ENCODE results near the gene POLRMT.
"Not testable (repeated sequence)": the region's sequence is repeated elsewhere in the genome, so short reads cannot be mapped to it uniquely, and the experiment has no call there.

The POLRMT gene

DNA sequence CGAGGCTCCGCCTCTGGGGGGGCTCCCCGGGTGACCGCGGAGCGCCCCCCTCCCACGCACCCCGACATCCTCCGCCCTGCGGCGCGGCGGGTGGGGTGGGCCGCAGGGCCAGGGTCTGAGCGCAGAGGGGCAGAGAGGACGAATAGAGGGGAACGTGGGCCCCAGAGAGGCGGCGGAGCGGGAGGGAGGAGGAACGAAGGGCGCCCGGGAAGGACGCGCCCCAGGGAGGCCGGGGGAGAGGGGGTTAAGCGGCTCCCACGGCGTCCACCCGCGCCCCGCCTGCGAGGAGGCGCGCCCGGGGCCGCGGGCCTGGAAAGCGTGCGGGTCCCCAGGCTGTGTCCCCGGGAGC, 42.6 kb downstream of the POLRMT start:
- no peak for DNase-seq

DNA sequence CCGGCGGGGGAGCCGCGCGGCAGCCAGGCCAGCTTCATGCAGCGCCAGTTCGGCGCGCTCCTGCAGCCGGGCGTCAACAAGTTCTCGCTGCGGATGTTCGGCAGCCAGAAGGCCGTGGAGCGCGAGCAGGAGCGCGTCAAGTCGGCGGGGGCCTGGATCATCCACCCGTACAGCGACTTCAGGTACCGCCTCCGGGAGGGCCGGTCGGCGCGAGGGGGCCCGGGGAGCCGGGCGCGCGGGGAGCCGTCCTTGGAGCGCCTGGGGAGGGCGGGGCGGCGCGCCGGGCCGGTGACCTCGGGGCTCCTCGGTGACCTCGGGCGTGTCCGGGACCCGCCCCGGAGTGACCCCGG, 43.0 kb downstream of the POLRMT start:
- DNase-seq = no peak

DNA sequence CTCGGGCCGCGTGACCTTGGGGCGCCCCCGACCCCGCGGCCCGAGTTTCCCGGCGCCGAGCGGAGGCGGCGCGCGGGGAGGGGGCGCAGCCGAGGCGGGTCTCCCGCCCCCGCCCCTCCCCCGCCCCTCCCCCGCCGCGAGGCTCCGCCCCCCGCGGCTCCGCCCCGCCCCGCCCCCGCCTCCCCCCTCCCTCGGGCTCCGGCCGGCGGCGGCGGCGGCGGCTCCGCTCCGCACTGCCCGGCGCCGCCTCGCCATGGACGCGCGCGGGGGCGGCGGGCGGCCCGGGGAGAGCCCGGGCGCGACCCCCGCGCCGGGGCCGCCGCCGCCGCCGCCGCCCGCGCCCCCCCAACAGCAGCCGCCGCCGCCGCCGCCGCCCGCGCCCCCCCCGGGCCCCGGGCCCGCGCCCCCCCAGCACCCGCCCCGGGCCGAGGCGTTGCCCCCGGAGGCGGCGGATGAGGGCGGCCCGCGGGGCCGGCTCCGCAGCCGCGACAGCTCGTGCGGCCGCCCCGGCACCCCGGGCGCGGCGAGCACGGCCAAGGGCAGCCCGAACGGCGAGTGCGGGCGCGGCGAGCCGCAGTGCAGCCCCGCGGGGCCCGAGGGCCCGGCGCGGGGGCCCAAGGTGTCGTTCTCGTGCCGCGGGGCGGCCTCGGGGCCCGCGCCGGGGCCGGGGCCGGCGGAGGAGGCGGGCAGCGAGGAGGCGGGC, 43.5 kb downstream of the POLRMT start, which contains the start of gene HCN2:
Gene HCN2, plus strand, starts transcription at position 189 of the 703 bp plus-strand sequence. Its CDS starts 65 bp downstream, at position 254.
- DNase-seq = no peak

DNA sequence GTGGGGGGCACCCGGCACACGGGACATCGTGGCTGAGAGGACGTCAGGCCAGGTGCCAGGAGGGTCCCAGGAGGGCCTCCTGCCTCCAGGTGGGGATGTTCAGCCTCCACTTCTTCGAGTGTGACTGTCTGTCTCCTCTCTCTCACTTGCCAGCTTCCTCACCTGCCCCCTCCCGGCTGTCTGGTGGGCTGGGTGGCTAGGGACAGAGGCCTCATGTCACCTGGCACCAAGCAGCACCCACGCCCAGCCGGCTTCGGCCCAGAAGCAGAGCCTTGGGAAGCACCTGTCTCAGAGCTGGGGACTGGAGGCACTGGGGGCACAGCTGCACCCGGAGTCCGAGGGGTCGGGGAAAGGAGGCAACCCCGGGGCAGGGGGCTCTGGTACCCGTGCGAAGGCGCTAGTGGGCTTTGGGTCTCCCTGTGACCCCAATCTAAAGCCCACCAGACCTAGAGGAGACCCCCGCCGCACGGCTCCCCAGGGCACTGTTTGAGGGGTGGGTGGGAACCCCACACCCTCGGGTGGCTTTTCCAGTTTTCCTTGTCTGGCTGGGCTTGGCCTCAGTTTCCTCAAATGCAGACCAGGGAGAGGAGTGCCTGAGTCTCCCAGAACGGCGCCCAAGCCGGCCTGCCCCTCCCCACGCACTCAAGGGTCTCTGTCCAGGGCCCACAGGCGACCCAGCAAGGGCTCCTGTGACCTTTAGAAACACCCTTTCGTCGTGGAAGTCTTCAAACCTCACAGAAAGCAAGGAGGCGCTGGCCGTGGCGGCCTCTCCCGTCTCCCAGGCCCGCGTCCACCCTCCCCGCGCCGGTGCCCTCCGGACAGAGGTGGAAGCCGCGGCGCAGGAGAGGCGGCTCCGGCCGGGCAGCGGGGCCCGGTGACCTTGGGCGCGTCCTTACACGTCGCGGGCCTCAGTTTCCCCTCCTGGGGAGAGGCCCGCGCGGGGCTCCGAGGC, 44.3 kb downstream of the POLRMT start:
- DNase-seq = no peak

DNA sequence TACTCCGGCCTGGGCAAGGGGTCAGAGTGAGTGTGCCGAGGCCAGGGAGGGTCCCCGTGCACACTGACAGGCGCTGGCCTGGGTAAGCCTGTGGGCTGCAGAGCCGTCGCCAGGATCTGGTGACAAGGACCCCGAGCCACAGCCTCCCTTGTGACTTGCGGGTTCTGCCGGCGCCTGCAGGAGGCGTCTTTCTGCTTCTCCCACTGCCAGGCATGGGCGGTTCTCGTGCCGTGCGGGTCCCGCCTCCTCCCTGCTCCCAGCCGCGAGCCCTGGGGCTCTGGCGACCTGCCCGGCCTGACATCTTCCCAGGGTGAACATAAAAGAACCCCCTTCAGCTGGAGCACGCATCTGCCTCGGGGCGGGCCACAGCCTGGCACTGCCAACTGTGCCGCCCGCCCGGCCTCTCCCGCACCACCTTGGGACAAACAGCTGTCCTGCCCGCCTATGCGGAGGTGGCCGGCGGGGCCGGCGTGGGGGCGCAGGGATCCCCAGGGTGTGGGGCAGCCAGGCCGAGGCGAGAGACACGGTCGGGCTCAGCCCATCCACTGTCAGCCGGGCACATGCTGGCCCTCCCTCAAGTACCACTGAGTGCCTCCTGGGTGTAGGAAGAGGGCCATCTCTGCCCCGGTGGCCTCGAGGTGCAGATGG, 45.1 kb downstream of the POLRMT start:
- peak; percentile 65 to 68 for DNase-seq

DNA sequence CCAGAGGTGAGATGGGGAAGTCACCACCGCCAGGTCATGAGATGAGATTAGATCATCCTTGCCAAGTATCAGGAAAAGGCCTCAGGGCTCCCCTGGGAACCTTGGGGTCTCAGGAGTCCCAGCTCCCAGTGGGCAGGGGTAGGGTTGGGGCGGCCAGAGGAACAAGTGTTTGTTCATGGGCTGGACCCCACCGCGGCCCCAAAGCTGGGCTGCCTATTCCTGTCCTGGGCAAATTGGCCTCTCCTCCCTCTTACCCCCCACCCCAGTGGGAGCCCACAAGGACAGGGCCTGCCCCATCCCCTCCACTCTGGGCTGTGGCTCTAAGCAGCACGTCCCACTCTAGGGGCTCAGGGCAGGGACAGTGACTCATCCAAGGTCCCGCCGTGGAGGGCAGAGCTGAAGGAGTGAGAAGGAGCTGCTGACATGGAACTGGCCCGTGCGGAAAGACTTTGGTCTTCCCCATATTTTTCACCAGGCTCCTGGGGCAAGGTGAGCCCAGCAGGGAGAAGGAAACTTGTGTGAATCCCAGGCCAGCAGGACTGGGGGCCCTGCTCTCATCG, 47.7 kb downstream of the POLRMT start:
- no peak for DNase-seq

DNA sequence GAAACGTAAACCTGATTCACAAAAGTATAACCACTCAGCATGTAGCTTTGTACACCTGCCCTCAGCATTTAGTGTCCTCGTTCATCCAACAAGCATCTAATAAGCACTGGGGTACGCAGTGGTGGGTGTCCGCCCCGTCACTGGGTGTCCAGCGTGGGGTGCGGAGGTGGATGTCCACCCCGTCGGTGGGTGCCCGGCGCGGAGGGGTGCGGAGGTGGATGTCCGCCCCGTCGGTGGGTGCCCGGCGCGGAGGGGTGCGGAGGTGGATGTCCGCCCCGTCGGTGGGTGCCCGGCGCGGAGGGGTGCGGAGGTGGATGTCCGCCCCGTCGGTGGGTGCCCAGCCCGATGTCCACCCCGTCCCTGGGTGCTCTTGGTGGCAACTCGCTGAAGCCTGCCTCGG, 48.2 kb downstream of the POLRMT start:
- DNase-seq = not testable (repeated sequence)

DNA sequence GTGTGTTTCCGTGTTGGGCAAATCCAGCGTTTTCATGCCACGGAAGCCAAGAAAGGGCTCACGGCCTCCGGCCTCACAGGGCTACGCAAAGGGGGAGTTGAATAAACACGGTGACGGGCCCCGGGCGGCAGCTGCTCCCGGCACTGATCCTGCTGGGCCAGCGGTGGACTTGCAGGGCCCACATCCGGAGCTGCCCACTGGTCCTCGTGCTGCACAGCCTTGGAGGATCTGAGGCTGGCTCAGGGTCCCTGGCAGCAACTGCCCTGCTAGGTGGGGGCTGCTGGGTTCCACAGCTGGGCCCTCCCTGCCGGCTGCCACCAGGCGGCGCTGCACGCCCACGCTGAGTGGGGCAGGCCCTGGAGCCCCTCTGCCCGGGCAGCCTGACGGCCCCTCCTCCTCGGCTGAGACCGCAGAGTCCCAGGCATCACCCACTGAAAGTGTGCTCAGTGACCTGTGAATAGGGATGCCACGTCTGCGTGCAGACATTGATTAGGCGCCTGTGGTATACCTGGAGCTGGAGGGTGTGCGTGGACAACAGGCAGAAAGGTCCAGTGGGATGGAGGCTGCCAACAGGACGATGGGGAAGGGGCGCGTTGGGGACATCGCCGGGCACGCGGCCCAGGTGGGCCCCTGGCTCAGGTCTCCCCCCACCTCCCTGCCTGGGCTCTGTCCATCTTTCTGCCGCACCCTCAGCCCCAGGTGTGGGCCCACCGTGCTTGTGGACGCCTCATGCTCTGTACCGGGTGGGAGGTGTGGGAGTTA, 48.9 kb downstream of the POLRMT start:
- peak; percentile 55 to 64 for DNase-seq

DNA sequence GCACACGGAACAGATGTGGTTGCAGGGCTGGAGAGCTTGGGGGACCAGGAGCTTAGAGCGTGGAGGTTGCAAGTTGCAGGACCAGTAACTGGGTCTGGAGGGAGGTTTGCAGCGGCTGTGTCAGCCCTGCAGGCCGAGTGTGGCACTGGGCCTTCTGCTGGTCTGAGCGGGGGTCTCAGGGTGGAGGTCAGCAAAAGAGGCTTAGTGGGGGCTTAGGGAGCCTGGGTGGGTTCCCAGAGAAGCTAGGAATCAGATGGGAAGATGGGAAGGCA, 49.4 kb downstream of the POLRMT start:
- no peak for DNase-seq

DNA sequence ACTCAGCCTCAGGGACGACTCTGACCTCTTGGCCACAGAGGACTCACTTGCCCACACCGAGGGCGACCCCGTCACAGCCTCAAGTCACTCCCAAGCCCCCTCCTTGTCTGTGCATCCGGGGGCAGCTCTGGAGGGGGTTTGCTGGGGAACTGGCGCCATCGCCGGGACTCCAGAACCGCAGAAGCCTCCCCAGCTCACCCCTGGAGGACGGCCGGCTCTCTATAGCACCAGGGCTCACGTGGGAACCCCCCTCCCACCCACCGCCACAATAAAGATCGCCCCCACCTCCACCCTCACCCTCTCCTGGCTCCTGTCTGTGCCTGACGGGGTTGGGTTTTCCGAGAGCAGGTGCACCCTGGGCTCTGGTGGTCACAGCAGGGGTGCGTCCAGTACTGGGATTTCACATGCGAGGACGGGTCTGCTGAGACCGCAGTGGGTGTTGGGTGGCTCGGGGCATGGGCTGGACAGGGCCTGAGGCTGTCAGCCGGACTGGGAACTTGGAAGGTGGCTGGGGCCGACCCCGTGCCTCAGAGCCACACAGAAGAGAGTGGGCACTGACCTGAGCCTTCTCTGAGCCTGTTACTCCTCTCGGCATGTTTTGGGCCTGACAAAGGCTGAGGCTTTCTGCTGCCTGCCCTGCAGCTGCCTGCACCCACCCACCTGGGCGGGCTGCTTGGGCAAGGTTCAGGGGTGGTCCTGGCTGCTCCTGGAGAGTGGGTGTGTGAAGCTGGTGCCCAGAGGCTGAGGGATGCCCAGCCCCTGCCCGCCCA, 50.0 kb downstream of the POLRMT start:
- no peak for DNase-seq

DNA sequence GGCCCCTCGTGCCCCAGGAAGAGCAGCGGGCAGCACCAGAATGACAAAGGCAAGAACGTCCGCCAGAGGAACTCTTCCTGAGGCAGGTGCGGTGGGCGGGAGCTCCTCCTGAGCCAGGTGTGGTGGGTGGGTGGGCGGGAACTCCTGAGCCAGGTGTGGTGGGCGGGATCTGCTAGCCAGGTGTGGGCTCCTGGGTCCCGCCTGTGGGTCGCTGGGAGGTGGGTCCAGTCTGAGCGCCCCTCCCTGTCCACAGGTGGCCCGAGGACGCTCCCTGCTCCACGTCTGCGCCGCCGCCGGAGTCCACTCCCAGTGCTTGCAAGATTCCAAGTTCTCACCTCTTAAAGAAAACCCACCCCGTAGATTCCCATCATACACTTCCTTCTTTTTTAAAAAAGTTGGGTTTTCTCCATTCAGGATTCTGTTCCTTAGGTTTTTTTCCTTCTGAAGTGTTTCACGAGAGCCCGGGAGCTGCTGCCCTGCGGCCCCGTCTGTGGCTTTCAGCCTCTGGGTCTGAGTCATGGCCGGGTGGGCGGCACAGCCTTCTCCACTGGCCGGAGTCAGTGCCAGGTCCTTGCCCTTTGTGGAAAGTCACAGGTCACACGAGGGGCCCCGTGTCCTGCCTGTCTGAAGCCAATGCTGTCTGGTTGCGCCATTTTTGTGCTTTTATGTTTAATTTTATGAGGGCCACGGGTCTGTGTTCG, 50.7 kb downstream of the POLRMT start:
- DNase-seq = no peak

DNA sequence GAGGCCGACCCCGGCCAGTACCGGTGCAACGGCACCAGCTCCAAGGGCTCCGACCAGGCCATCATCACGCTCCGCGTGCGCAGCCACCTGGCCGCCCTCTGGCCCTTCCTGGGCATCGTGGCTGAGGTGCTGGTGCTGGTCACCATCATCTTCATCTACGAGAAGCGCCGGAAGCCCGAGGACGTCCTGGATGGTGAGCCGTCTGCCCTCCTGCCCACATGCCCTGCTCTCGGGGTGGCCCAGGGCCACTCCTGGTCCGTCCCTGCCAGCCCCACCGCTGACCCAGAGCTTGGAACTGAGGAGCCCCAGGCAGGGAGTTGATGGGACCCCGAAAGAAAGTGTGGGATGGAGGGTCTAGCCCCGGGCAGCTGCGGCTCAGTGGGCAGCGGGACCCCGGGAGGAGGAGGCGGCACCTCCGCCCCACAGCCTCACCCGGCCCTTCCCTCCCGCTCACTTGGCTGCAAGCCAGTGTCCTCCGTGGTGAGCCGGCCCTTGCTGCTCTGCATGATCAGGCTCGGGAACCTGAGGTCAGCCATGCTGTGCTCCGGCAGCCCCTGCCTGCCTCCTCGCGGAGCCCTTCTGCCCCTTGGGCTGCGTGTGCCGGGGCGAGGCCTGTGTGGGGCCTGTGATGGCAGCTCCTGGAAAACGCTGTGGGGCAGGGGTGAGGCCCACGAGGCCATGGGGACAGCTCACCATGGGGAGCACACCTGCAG, 51.8 kb downstream of the POLRMT start:
- no peak for DNase-seq

DNA sequence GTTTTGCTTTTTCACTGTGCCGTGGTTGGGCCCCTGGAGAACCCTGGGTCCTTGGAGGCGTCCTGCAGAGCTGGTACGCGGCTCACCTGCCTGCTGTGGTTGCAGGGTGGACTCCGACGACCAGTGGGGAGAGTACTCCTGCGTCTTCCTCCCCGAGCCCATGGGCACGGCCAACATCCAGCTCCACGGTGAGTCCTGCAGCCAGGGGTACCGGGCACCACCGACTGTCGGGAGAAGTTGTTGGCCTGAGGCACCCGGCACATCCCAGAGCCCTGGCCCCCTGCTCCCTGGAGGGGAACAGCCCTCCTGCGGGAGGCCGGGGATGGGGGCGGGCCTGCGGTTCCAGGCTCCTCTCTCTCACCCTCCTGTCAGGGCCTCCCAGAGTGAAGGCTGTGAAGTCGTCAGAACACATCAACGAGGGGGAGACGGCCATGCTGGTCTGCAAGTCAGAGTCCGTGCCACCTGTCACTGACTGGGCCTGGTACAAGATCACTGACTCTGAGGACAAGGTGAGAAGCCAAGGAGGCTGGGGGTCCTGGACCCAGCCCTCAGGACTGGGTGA, 53.0 kb downstream of the POLRMT start:
- DNase-seq = no peak

DNA sequence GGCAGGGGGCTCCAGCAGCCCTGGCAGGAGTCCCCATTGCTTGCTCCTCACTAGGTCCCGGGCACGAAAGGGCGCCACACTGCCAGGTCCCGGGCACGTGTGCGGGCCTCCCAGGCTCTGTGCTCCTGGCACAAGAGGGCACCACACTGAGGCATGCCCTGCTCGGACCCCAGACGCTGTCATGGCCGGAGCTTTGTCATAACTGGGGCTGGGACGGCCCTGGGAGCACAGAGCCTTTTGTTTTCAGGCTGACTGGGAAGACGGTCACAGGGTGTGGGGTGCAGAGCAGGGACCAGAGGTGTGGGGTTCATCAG, 53.5 kb downstream of the POLRMT start:
- DNase-seq = no peak

DNA sequence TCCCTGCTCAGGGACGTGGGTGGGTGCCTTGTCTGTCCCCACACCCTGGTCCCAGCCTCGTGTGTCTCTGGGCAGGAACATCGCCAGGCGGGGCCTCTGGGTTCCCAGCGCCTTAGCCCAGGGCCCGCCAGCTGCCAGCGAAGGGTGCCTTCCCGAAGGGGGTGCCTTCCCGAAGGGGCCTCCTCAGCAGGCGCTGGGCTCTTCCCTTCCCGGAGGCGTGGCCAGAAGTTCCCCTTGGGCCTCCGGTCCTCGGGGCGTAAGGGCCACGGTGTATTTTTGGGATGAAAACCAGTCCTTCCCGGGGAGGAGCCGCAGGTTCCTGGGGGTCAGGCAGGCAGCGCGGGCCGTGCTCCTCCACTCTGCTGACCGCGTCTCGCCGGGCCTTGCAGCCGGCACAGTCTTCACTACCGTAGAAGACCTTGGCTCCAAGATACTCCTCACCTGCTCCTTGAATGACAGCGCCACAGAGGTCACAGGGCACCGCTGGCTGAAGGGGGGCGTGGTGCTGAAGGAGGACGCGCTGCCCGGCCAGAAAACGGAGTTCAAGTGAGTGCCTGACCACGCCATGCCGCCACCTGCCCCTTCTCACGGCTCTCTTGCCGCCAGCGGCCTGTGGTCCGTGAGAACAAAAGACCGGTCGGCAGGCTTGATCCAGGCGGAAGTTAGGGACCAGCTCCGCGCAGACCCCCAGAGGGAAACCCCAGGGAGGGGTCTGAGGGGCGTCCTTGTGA, 54.1 kb downstream of the POLRMT start:
- no peak for DNase-seq

DNA sequence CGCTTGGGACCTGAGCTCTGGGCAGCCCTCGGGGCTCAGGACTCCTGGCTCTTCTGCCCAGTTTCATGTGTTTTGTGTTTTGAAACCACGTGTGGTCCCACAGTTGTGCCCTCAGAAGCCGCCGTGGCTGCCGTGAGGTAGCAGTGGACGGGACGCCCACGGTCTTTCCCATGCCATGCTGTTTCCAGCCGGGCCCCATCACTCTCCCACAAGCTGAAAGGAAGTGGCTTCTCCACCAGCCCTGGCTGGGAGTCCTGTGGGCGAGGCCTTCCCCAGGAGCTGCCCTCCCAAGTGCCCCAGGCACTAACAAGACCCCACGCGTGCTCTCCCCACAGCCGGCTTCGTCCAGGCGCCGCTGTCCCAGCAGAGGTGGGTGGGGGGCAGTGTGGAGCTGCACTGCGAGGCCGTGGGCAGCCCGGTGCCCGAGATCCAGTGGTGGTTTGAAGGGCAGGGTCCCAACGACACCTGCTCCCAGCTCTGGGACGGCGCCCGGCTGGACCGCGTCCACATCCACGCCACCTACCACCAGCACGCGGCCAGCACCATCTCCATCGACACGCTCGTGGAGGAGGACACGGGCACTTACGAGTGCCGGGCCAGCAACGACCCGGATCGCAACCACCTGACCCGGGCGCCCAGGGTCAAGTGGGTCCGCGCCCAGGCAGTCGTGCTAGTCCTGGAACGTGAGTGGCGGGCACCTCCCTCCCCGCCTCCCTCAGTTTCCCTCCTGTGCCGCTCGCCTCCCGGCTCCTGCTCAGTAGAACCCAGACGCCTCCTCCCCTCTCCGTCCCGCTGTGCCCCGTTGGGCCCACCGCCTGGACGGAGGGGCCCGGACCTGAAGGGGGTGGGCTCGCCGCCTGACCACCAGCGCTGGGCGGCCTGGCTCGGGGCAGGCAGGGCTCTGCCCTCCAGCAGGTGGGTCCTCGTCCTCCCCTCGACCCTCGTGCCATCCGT, 55.6 kb downstream of the POLRMT start:
- no peak for DNase-seq

DNA sequence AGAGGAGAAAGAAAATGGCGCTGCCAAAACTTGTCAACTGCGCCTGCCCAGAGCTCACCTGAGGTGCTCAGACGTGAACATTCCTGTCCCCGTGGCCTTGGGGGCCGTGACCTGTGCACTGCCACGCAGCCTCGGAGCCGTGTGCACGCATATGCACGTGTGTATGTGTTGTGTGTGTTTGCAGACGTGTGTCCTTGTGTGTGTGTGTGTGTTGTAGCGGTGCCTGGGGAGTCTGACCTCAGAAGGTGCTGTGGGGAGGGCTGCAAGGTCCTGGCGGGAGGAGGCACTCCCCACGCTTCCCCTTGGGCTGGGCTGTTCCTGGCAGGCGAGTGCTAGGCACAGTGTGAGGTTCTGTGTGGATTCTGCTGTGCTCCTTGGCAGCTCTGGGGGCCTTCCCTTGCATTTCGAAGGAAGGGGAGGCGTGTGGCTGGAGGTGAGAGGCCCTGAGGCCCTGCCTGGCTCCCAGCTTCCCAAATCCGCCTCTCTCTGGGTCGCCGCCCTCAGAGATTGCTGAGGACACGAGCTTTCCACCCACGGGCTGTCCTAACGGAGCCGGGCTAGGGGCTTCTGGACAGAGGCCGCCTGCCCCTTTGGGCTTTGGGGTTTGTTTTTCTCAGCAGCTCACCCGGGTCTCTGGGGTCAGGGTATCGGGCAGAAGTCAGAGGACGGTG, 56.4 kb downstream of the POLRMT start:
- no peak for DNase-seq
